Panc1 (cell line): Measurements from ENCODE around the gene SH2D1B. TPM values are rescaled to one million over a fixed set of nuclear protein-coding genes. Genes with fewer than 3 reads are reported as not detected.

Experiments used
- ATAC-seq: fragments of 200-7000 bp; cut with Tn5 transposase; 2 replicates; pipeline ENCODE4 v1.9.1; 2020; ENCODE audit warnings: mild to moderate bottlenecking, moderate library complexity
- BruUV-seq: library from RNA; stranded (reverse); fragments of 400-500 nt; replicated peaks from 2 replicates; lab custom pipeline; 2021; lab: Mats Ljungman, UMichigan
- CTCF ChIA-PET: fragments of 300-600 bp; sonication (Branson Sonifier 250); formaldehyde crosslinking; loops from one replicate; lab custom pipeline; 2022; ENCODE audit warnings: antibody characterized with exemption; lab: Charles Lee
- POLR2A ChIA-PET: fragments of 300-600 bp; sonication (Branson Sonifier 250); formaldehyde crosslinking; loops from one replicate; lab custom pipeline; 2022; ENCODE audit warnings: antibody characterized with exemption; lab: Charles Lee
- DNase-seq: peaks from one replicate; pipeline ENCODE4 v3.0.0-alpha.2; 2010; ENCODE audit warnings: low read depth, low spot score
- H3K27ac ChIP-seq: 2 replicates; pipeline ENCODE4 v1.5.1; 2011; ENCODE audit warnings: mild to moderate bottlenecking, low read length, inconsistent platforms
- H3K27me3 ChIP-seq: fragments of 200-500 bp; sonication (Bioruptor generic); 2 replicates; pipeline ENCODE4 v1.6.0; 2014; ENCODE audit warnings: low read length, inconsistent platforms; ENCODE audit not compliant: control insufficient read depth, insufficient read depth
- H3K36me3 ChIP-seq: fragments of 200-500 bp; sonication (Bioruptor generic); 2 replicates; pipeline ENCODE4 v1.5.1; 2014; ENCODE audit warnings: inconsistent platforms, mild to moderate bottlenecking, low read length, moderate library complexity; ENCODE audit not compliant: control insufficient read depth, insufficient read depth
- H3K4me1 ChIP-seq: 2 replicates; pipeline ENCODE4 v1.5.1; 2011; ENCODE audit warnings: inconsistent platforms, mild to moderate bottlenecking, low read length, moderate library complexity; ENCODE audit not compliant: control insufficient read depth, insufficient read depth
- H3K4me3 ChIP-seq, 2 experiments: 2 replicates each; pipeline ENCODE4 v1.5.1; 2011 to 2012; ENCODE audit warnings: low read depth in 2 of 2, low read length in 2 of 2, mild to moderate bottlenecking in 2 of 2, inconsistent platforms in 1 of 2, moderate library complexity in 1 of 2
- H3K9me3 ChIP-seq: fragments of 200-500 bp; sonication (Bioruptor generic); 2 replicates; pipeline ENCODE4 v1.5.1; 2014; ENCODE audit warnings: low read depth, mild to moderate bottlenecking, inconsistent platforms, low read length, moderate library complexity; ENCODE audit not compliant: control insufficient read depth, insufficient read depth
- POLR2AphosphoS5 ChIP-seq: IDR thresholded peaks from 2 replicates; pipeline ENCODE4 v1.6.1; 2012; ENCODE audit warnings: mild to moderate bottlenecking, low read depth, low read length, moderate library complexity
- SIN3A ChIP-seq: IDR thresholded peaks from 2 replicates; pipeline ENCODE4 v1.6.1; 2012; ENCODE audit warnings: low read depth, mild to moderate bottlenecking, low read length, moderate library complexity, borderline replicate concordance; ENCODE audit not compliant: insufficient read depth
- TCF7L2 ChIP-seq: IDR thresholded peaks from 2 replicates; pipeline ENCODE4 v1.6.1; 2011; ENCODE audit warnings: mild to moderate bottlenecking, low read depth, low read length, inconsistent platforms
- in situ Hi-C: cut with HindIII; loops from 2 replicates; pipeline ENCODE4 v1.10.0; 2016; ENCODE audit warnings: low sequenced_read_pairs, low pct_unique_long_range_greater_than_20kb
- intact Hi-C: fragments of 100-400 bp; cut with micrococcal nuclease; formaldehyde crosslinking; loops from one replicate; pipeline ENCODE4 v1.10.0; 2022; ENCODE audit not compliant: unreplicated experiment
- total RNA-seq: library from RNA; stranded (reverse); gene quantifications from one replicate; pipeline ENCODE4 v1.2.1, GENCODE V29; 2021; ENCODE audit not compliant: unreplicated experiment
- TF ChIP-seq, protein P1 (sequence below): fragments of 450-650 bp; IDR thresholded peaks from 2 replicates; pipeline ENCODE4 v1.5.1; 2017; ENCODE audit warnings: mild to moderate bottlenecking
- TF ChIP-seq, protein P2 (sequence below), 2 experiments: IDR thresholded peaks; 2 replicates each; pipeline ENCODE4 v1.6.1; 2011 to 2012; ENCODE audit warnings: low read depth in 2 of 2, control low read depth in 1 of 2, low read length in 1 of 2, mild to moderate bottlenecking in 1 of 2, moderate library complexity in 1 of 2; ENCODE audit not compliant: insufficient read depth in 1 of 2

SH2D1B gene
- total RNA-seq, 1 experiment from 2014 or later = not detected

DNA sequence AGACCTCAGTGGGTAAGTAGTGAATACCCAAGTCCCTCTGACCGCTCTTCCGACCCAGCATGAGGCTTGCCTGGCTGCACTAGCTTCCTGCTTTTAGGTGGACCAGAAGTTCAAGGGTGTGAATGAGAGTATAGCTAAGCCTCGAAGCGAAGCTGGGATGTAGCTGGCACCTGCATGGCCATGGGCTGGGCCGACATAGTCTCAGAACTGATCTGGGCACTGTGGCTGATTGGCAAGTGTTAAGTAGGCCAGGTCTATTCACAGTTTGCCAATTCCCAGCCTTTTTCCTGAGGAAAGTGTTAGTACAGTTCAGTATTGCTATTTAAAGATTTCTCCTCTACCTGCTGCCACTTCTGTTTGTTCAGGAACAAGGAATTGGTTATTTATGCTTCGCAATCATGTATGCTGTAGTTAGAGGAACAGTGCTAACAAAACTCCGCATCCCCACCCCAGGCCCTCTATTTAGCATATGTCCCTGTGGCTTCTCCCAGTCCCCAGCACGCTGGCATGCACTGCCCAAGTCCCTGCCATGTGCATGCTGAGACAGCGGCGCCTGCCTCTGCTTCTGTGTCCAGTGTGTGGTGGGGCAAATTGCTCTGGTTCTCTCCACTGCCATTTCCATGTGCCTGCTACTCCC is 51.6 kb downstream of the SH2D1B start:
- ChIA-PET CTCF (no interaction called here), POLR2A (no interaction called here)
- Histone ChIP-seq H3K36me3 (peaks cover 4% of the 10 kb centered on the region; the same call in 1 of the 2 replicates), H3K9me3 (no peaks in the 10 kb centered on the region), H3K27me3 (no peaks in the 10 kb centered on the region), H3K27ac (no peak overlapping the region), H3K4me3 (no peak overlapping the region), H3K4me1 (no peaks in the 10 kb centered on the region)
- TF ChIP-seq SIN3A (no peak), POLR2AphosphoS5 (no peak), TCF7L2 (no peak)
- TF ChIP-seq, protein P1, sequence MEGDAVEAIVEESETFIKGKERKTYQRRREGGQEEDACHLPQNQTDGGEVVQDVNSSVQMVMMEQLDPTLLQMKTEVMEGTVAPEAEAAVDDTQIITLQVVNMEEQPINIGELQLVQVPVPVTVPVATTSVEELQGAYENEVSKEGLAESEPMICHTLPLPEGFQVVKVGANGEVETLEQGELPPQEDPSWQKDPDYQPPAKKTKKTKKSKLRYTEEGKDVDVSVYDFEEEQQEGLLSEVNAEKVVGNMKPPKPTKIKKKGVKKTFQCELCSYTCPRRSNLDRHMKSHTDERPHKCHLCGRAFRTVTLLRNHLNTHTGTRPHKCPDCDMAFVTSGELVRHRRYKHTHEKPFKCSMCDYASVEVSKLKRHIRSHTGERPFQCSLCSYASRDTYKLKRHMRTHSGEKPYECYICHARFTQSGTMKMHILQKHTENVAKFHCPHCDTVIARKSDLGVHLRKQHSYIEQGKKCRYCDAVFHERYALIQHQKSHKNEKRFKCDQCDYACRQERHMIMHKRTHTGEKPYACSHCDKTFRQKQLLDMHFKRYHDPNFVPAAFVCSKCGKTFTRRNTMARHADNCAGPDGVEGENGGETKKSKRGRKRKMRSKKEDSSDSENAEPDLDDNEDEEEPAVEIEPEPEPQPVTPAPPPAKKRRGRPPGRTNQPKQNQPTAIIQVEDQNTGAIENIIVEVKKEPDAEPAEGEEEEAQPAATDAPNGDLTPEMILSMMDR = no peak
- TF ChIP-seq, protein P2, sequence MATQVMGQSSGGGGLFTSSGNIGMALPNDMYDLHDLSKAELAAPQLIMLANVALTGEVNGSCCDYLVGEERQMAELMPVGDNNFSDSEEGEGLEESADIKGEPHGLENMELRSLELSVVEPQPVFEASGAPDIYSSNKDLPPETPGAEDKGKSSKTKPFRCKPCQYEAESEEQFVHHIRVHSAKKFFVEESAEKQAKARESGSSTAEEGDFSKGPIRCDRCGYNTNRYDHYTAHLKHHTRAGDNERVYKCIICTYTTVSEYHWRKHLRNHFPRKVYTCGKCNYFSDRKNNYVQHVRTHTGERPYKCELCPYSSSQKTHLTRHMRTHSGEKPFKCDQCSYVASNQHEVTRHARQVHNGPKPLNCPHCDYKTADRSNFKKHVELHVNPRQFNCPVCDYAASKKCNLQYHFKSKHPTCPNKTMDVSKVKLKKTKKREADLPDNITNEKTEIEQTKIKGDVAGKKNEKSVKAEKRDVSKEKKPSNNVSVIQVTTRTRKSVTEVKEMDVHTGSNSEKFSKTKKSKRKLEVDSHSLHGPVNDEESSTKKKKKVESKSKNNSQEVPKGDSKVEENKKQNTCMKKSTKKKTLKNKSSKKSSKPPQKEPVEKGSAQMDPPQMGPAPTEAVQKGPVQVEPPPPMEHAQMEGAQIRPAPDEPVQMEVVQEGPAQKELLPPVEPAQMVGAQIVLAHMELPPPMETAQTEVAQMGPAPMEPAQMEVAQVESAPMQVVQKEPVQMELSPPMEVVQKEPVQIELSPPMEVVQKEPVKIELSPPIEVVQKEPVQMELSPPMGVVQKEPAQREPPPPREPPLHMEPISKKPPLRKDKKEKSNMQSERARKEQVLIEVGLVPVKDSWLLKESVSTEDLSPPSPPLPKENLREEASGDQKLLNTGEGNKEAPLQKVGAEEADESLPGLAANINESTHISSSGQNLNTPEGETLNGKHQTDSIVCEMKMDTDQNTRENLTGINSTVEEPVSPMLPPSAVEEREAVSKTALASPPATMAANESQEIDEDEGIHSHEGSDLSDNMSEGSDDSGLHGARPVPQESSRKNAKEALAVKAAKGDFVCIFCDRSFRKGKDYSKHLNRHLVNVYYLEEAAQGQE (IDR thresholded peaks at IDR 0.05; ENCODE audit: insufficient read depth in 1 of 2, low read depth in 2 of 2, low read length in 1 of 2) = no peak
- DNase-seq = no peak
- intact Hi-C loops (no loop called here), in situ Hi-C loops (no loop called here)
- BruUV-seq = no TSS peak
- ATAC-seq = no peak

DNA sequence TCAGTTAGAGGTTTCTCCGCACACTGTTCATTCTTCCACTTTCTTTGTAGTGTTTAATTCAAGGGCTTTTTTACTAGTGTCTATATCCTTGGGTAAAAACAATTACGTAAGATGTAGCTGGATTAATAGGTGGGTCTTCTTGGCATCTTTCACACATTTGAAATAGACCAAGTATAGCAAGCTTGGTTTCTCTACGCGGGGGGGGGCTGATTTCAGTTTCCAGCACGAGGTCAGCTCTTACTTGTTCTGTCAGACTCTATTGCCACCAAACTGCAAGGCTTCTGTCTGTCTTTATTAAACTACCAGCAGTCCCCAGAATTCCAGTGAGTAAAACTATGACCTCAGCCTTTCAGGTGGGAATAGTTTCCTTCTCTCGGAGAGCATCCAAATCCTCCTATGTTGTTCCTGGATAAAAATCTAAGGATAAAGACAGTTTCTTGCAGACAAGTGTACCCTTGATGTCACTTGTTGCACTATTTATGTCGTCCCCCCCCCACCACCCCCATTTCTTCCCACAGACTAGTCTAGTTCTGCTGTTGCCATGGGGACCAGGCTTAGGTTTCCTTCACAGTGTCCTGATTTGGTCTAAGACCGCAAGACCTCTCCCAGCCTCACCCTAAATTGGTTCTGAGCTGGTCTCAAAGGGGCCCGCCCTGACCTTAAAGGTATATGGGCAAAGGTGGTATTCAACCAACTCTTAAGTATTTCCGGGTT is 52.3 kb downstream of the SH2D1B start:
- intact Hi-C loops = no loop called here
- Histone ChIP-seq H3K4me3 (no peak overlapping the region), H3K27me3 (no peaks in the 10 kb centered on the region), H3K4me1 (no peaks in the 10 kb centered on the region), H3K36me3 (peaks cover 4% of the 10 kb centered on the region; the same call in 1 of the 2 replicates), H3K27ac (no peak overlapping the region), H3K9me3 (no peaks in the 10 kb centered on the region)
- ChIA-PET CTCF (no interaction called here), POLR2A (no interaction called here)
- ATAC-seq (no peak), DNase-seq (no peak)
- TF ChIP-seq TCF7L2 (no peak), SIN3A (no peak), POLR2AphosphoS5 (no peak)
- TF ChIP-seq, protein P2 (IDR thresholded peaks at IDR 0.05; ENCODE audit: insufficient read depth in 1 of 2, low read depth in 2 of 2, low read length in 1 of 2) = no peak
- TF ChIP-seq, protein P1 = no peak
- in situ Hi-C loops = no loop called here
- no TSS peak for BruUV-seq
